Dermis blood vessel endothelial cell (primary cell): ENCODE measurements around the gene SPTLC3. TPM values are rescaled to one million over a fixed set of nuclear protein-coding genes. Genes with fewer than 3 reads are reported as not detected.
"Not testable (repeated sequence)": the region's sequence is repeated elsewhere in the genome, so short reads cannot be mapped to it uniquely, and the experiment has no call there.

Source experiments
- DNase-seq: peaks from one replicate; pipeline ENCODE4 v3.0.0; 2010
- total RNA-seq: library from RNA; depleted of rRNA; stranded (reverse); fragments of >200 nt; gene quantifications from 2 replicates; pipeline ENCODE4 v1.2.3, GENCODE V29; 2014

The SPTLC3 gene
- 0.68 and 1.4 TPM in 2 replicates for total RNA-seq

DNA sequence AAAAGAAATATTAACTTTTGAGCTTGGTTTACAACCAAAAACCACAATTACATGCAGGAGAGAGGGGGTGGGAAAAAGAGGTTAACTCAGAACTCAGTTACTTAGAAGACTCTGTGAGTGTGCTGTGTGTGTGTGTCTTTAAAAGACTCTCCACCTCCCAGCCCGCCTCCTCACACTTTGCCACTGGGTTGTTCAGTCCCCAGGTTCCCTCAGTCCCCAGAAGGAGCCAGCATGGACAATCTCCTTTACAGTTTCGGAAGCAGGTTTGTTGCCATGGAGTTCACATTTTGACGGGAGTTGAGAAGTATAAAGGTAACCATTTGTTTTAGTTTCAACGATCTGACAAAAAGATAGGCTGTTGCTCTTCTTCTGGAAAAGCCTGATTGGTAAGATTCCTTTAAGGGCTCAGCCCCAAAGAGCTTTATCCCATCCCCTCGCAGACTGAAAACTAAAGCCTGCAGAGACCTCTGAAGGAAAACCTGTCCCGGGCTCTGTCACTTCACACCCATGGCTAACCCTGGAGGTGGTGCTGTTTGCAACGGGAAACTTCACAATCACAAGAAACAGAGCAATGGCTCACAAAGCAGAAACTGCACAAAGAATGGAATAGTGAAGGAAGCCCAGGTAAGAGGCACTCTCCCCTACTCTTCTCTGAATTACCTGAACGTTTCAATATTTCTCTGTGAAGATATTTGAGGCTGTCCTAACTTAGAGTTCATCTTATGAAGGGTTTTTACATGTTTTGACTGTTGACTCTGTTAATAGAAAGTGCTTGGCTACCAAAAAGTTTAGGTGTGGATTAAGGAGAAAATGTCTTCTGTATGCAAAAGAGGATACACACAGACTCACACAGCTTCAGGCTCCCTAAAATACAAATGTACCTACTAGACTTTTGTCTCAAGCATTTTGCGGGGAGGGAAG lies at the start of gene SPTLC3:
Gene SPTLC3 (plus strand): TSS at position 212 of the 921 bp plus-strand sequence. CDS start 296 bp downstream, at position 508.
- DNase-seq: no peak

DNA sequence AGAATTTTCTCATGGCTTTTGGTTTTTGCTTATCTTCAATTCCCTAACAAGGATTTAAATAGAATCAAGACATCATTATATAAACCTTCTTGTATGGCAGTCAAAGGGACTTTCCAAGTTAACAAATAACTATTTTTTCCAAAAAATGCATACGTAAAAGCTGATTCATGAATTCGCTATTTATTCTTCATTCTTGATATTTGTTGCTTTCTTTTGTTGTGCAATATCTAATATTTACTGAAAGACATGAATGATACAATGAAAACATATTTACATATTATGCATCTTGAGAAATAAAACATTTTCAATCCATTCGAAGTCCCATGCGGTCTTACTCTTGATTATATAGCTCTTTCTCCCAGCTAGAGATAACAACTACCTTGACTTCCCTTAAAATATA lies 47.0 kb upstream of the SPTLC3 start:
- no peak for DNase-seq

DNA sequence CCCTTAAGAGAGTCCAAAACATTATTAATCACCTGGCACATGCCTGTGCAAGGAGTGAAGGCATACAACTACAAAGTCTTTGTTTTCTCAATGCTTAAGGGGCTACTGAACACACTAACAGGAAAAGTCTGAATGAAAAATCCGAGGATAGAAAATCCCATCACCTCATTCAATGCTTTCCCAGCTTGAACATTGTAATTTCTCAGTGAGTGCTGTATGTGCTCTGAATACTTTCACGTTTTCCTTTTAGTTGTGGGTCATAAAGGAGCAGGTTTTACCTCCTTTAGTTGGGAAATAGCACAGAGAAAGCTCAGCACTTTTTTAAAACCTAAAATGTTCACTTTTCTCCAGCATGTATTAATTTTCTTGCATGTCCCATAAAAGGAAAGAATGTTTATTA lies 45.9 kb upstream of the SPTLC3 start:
- no peak for DNase-seq

DNA sequence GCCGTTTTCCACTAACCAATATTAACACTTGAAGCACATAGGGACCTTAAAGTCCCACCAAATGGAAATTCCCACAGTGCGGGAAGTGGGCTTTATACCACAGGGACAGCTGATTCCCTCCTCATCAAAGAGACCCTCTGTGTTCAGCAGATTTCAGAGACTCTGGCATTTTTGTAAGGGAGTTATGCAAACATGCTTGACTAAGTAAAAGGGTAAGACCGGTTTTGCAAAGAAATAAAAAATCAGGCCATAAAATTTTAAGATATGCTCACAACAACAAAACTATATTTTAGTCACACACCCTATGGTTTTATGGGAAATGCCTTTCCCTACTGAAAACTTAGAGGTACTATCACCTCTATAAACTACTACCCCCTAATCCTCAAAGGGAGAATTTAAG lies 45.4 kb upstream of the SPTLC3 start:
- no peak for DNase-seq

DNA sequence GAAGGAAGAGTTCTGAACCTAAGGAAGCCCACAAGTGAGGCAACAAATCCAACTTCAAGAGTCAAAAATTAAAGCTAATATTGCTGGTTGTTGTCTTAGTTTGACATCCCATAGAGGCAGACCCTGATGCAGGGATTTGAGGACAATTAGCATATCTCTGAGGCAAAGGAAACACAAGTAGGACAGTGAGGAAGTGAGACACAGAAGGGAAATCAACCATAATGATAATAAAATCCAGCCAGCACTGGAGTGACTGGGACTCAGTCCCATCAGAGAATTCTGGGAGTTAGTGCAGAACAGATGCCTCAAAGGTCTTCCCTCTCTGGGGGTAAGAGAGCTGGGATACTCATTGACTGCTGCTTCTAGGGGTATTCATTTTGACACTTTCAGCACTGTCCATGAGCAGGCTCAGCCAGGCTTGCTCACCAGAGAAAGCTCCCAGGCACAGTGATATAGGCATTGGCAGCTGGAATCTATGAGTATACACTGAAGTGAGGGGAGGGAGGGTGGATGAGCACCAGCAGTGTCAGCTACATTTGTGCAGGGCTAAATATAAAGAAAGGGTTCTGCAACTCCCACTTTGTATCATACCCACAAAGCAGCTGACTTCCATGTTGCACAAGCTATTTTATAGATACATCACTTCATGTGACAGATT lies 43.4 kb upstream of the SPTLC3 start:
- no peak for DNase-seq

DNA sequence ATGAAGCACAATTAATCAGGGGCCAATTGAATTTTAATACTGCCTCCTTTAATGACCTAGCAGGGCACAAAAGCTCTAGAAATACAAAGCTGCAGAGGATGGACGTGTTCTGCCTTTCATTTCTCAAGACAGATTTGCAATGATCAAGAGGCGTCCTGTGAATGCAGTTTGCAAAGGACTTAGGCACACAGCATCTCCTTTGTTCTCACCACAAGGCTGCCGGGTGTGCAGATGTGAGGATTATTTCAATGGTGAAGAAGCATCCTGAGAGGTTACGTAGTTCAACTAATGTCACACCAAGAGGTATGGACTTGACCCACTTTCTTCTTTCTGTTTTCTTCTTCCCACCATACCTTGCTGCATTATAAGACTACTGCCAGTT lies 42.9 kb upstream of the SPTLC3 start:
- no peak for DNase-seq

DNA sequence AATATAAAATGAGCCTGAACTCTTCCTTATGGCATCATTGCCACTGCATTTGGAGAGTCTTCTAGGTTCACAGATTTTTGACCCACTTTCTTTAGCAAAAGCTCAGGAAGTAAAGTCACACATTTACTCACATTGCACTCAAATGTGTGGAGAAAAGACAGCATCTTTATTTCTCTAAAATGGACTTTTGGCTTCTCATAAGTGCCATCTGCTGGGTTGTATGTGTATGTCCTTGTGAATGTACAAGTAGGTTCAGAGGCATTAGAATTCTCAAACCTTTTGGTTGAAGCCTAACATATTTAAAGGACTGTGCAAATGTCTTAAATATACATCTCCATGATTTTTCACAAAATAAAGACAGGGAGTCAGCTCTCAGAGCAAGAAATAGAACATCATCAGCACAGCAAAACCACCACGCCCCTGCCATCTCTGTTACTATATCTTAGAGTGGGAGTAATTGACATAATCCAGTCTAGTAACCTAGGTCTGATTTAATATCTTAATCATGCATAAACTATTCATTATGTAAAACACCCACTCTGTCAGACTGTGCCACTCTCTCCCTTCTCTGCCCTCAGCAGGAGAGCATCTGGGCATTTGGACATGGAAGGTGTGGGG lies 42.2 kb upstream of the SPTLC3 start:
- DNase-seq: peak; percentile 48

DNA sequence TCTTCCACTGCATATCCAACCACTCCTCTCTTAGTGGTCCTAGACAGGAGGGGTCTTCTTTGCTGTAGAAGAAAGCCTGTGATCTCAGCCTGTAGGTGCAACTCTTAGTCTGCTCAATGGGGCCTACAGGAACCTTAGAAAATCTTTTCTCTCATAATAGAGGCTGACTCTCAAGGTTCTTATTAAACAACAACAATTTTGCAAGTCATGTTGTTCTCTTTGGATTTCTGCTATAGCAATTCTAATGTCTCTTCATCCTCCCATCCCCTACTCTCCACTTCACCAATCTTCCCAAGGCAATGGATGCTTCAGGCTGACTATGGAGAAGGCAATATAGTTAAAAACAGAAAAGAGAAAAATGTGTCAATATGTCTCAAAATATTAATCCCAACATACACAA lies 40.8 kb upstream of the SPTLC3 start:
- no peak for DNase-seq

DNA sequence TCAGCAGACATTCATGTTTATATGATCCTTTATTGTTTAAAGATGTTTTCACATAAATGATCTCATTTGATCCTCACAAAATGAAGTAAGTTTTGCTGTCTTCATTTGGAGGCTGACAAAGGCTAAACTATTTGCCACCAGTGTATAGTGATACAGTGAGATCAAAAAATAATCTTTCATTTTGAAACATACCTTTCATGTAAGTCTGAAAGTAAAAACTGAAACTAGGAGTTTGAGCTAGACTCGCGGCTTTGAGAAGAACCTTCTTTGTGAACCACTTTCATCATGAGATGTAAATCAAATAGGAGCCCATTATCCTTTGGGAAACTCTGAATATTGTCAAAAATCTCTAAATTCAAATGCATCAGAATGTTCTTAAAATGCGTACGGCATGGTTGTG lies 40.3 kb upstream of the SPTLC3 start:
- DNase-seq: no peak

DNA sequence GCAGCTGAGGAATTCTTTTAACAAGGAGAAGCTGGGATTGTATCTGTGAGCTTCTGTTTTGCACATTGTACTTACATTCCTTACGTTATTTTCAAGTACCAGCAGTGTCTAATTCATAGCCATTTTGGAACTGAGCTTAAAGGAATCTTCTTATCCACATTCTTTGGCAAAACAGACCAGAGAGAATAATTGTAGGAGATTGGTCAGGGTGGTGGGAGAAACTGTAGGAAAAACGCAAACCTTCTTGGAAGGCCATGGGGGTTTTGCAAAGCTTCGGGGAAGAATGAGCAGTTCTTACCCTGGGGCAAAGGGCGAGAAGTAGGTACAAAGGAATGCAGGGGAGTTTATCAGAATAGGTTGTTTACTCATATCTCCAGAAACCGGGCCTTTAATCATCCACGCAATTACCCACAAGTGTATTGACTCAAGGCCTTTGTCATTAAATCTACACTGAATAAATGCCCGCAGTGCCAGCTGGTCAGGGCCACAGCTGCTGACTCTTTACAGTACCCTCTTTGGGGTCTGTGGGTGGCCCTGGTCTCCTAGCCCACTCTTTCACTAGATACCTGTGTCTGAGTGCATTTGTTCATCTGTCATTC lies 39.6 kb upstream of the SPTLC3 start:
- DNase-seq: no peak

DNA sequence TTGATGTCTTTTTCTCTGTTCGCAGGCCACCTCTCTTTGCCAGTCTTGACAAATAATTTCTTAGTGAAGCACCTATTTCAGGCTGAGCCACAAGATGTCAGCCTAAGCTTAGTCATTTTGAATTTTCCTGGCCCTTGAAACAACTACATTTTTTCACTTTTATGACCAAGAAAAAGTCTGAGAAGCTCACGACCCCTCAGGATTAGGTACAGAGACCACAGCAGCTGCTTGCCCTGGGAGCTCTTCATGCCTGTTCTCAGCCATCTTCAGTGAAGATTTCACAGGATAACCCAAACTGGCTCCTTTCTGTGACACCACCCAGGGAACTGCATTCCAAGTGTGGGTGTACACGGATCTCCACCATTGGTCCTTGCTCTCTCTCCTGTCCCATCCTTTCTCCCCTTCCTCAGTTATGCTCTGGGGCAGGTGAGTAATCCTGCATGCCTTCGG lies 38.4 kb upstream of the SPTLC3 start:
- peak; percentile 53 for DNase-seq

DNA sequence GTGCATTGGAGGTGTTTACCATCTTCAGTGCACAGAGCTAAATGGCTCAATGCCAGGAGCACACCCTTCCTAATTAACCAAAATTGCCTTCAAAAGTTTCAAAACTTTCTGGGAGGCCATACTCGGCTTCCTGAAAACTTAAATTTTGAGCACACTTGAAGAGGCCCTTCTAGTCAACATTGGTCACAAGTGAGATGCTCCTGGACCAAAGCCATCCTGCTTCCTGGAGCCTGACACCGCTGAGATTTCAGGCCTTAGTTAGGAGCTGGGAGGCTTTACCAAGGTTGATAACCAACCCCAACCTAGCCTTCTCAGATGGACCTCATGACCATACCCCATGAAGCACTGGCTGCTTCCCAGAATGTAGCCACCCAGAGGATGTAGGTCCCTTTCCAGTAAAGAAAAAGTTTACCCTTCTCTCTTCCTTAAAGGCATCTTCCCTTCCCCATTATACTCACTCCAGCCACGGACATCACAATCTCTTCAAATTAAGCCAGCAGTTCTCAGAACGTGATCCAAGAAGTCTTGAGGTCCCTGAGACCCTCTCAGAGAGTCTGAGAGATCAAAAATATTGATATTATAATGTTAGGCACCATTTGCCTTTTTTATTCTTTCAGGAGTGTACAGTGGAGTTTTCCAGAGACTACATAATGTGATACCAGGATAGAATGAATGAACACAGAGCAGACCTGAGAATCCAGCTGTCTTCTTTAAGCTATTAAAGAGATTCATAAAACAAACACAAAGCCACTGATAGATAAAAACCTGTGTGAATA lies 32.8 kb upstream of the SPTLC3 start:
- no peak for DNase-seq

DNA sequence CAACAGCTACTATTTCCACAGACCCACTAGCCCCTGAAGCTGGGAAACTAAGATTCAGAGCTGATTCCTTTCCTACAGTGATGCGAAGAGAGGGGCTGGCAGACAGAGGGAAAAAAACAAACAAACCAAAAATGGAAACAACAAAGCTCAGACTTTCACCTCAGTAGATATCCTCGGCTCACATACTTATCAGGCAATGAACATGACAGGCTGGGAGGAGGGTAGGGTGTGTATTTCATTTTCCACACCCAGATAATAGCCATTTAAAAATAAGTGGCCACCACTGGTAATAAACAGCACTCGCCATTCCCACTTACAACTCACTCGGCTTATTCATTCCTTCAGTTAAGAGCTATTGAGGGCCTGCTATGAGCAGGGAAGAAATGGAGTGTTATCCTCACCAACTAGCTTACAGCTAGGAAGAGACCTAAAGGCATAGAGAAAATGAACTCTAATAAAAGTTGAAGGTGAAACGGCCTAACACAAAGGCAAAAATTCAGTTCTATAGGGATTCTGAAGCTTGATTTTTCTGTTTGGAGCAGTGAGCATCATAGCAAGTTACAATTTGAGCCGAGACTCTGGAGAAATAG lies 32.0 kb upstream of the SPTLC3 start:
- no peak for DNase-seq

DNA sequence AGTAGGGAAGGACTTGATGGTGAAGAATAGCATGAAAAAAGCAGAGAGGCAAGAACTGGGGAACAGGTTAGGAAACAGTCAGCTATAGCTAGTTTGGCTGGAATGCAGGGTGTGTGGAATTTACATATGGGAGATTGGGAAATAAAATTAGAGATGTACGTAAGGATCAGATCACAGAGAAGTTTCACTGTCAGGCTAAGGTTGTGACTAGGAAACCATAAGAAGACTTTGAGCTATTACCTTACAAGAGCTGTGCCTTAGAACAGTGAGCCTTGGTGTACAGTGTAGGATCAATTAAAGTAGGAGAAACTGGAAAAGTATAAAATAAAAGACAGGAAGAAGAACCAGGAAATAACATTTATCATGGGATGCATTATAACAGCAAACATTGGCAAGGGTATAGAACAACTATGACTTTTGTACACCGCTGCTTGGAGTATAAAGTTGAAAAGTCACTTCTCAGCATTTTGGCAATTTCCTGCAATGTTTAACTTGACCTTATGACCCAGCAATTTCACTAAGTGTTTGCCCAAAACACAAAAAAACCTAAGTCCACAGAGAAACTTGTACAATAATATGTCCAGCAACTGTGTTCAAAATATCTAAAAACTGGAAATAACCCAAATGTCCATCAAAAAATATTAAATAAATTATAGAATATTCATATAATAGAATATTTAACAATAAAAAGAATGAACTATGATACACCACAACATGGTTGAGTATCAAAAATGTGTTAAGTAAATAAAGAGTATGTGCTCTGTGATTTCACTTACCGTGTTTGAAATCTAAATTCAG lies 31.2 kb upstream of the SPTLC3 start:
- no peak for DNase-seq

DNA sequence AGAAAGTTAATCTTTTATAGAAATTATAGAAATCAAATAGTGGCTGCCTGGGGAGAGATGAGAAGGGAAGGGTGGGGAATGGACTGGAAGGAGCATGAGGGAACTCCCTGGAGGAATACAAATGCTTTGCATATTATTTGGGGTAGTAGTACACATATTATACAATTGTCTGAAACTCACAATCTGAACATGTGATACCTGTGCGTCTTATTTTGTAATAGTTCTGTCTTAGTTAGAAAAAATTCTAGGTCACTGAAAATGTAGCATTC lies 30.7 kb upstream of the SPTLC3 start:
- DNase-seq: no peak

DNA sequence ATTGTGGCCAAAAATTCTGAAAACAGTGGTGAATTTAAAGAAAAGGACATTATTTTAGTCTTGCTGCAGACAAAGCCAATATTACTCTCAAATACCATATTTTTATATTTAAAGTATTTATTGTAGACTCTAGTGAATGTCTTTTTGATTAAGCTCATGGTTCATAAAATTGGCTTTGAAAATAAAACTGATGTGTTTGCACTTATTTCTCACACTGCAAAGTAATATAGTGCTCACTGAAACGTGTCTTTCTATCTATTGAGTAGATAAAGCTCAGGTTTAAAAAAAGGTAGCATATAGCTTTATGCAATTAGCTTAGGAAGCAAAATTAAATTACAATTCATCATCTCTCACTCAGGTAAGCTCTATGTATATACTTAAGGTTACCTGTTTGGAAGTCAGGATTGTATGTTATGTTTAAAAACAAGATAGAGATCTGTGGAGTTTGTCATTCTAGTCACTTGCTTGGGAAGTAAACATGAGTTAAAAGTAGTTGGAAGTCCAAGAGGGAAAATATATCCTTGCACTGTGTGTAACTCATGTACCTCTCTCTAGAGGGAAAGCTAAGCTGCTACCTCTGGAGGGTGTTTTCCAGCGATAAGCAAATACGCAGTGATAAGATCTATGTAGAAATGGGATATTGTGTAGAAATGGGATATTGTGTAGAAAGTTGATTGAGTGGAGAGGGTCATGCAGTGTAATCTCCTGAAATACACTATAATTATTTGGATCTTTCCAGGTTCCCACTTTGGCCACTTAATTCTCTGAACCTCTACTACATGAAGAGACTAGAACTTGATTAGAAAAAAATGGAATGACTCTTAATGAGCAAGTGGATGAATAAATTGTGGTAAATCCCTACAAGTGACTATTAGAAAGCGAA lies 29.9 kb upstream of the SPTLC3 start:
- DNase-seq: no peak

DNA sequence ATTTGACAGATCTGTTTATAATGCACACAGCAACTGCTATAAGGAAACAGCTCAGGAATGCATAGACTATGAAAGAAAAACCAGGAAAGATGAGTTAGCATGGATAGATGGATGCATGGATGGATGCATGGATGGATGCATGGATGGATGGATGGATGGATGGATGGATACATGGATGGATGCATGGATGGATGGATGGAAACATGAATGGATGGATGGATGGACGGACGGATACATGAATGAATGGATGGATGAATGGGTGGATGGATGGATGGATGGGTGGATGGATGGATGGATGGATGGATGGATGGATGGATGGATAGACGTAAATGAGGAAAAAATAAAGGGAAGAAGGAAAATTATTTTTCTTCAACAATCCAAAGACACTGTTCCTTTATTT lies 29.1 kb upstream of the SPTLC3 start:
- DNase-seq: not testable (repeated sequence)

DNA sequence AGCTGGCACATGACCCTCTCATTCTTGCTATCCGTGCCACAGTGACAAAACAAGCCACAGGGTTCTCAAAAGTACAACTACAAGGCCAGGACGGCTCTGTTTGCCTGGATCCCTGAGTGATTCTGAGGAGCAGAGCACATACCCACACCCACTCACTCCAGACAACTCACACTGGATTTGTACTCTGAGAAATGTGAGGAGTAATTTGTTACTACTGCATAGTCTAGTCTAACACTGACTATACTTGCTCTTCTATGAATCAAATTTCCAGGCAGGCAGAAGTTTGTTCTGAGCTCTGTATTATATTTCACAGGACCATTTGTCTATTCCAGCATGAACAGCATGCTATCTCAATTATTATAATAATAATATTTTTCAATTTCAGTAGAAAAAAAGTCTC lies 26.7 kb upstream of the SPTLC3 start:
- no peak for DNase-seq

DNA sequence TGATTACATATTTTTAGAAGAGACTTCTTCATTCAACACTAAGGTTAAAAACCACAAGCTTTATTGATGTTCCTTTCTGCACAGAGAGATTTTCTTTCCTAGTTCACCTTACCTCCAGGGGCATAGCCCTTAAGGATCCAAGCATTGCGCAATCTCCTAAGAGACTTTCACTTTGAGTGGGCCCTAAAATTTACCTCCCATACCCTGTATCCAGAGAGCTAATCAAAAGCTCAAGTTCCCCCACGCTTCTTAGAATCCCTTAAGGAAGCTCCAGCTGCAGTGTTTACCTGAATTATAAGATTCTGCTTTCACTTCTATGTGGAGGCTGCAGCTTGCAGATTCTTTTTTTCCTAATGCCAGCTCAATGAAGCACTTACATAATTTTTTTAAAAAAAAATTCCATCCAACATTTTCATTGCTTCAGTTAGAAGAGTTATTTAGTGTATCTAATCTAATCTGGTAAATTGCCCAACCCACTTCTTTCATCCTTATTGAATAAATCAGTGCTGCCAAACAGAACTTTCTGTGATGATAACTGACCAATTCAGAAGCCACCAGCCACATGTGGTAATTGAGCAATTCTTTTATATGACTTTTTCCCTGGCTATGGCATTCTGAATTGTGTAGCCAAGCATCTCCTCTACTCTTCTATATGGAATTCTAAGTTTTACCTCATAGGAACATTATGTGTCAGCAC lies 24.6 kb upstream of the SPTLC3 start:
- DNase-seq: no peak

DNA sequence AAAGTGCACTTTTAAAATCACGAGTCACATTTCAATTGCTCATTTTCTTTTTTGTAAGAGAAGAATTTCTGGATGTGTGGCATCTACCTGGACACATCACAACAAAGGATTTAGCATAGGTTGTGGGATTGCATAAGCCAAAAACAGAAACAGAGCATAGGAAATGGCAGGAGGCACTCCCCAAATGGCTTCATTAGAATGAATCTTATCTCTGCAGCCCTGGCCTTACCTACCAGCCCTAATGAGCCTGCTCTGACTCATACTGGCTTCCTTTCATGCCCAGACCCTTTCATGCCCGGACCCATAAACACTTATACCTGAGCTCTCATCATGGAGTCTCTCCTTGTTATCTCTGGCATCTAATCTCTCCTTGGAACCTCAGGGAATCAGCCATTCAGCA lies 23.9 kb upstream of the SPTLC3 start:
- no peak for DNase-seq
